PFSK-1 (cell line): ENCODE results near the gene CACNA1C.

ENCODE experiments used
- POLR2AphosphoS5 ChIP-seq: IDR thresholded peaks from 2 replicates; pipeline ENCODE4 v1.6.1; 2012; ENCODE audit warnings: low read depth, mild to moderate bottlenecking, control low read depth, low read length, moderate library complexity
- SIN3A ChIP-seq: IDR thresholded peaks from 2 replicates; pipeline ENCODE4 v1.6.1; 2012; ENCODE audit warnings: mild to moderate bottlenecking, low read length, moderate library complexity, borderline replicate concordance; ENCODE audit not compliant: insufficient read depth
- TAF1 ChIP-seq: IDR thresholded peaks from 2 replicates; pipeline ENCODE4 v1.6.1; 2012; ENCODE audit warnings: low read length, control low read depth, borderline replicate concordance; ENCODE audit not compliant: insufficient read depth

GRCh38 chr12:2076196-2076570 lies 23.4 kb downstream of the CACNA1C start:
- TF ChIP-seq POLR2AphosphoS5 (no peak), TAF1 (no peak), SIN3A (no peak)
